Measurements from ENCODE around the gene PYCR2.
"Not testable (repeated sequence)": the region's sequence is repeated elsewhere in the genome, so short reads cannot be mapped to it uniquely, and the experiment has no call there.

- TF ChIP-seq CTCF, POLR2A (IDR thresholded peaks at IDR 0.05): not testable (repeated sequence)
These were observed 15.3 kb upstream of the PYCR2 start for GRCh38 chr1:225939097-225939938.

Measured in Peyer's patch (tissue), 4 donors.